Smooth muscle cell (in vitro differentiated cells): ENCODE measurements around the gene ELL. TPM values are rescaled to one million over a fixed set of nuclear protein-coding genes. Genes with fewer than 3 reads are reported as not detected.

Experiments
- DNase-seq: peaks from one replicate; lab custom pipeline; 2025; ENCODE audit not compliant: unreplicated experiment; lab: John Stamatoyannopoulos, UW
- H2AFZ ChIP-seq: fragments of 200-600 bp; sonication (generic); 2 replicates; pipeline ENCODE4 v1.6.0; 2016; ENCODE audit warnings: antibody characterized with exemption, low read depth, mild to moderate bottlenecking
- H3F3A ChIP-seq: fragments of 200-600 bp; sonication (generic); 2 replicates; pipeline ENCODE4 v1.6.0; 2017; ENCODE audit warnings: antibody characterized with exemption, low read depth
- H3K27ac ChIP-seq: fragments of 200-600 bp; sonication (generic); 2 replicates; pipeline ENCODE4 v1.5.1; 2016; ENCODE audit warnings: low read depth, mild to moderate bottlenecking
- H3K27me3 ChIP-seq: fragments of 200-600 bp; sonication (generic); 2 replicates; pipeline ENCODE4 v1.6.1; 2016; ENCODE audit warnings: low read depth, mild to moderate bottlenecking
- H3K36me3 ChIP-seq: fragments of 200-600 bp; sonication (generic); 2 replicates; pipeline ENCODE4 v1.5.1; 2016; ENCODE audit warnings: low read depth
- H3K4me1 ChIP-seq: fragments of 200-600 bp; sonication (generic); 2 replicates; pipeline ENCODE4 v1.5.1; 2016; ENCODE audit warnings: low read depth
- H3K4me2 ChIP-seq: fragments of 200-600 bp; sonication (generic); 2 replicates; pipeline ENCODE4 v1.6.0; 2016; ENCODE audit warnings: mild to moderate bottlenecking
- H3K4me3 ChIP-seq: fragments of 200-600 bp; sonication (generic); 2 replicates; pipeline ENCODE4 v1.5.1; 2016; ENCODE audit warnings: mild to moderate bottlenecking
- H3K79me2 ChIP-seq: fragments of 200-600 bp; sonication (generic); 2 replicates; pipeline ENCODE4 v1.6.0; 2016; ENCODE audit warnings: low read depth, mild to moderate bottlenecking
- H3K9ac ChIP-seq: fragments of 200-600 bp; sonication (generic); 2 replicates; pipeline ENCODE4 v1.6.0; 2016; ENCODE audit warnings: low read depth
- H3K9me3 ChIP-seq: fragments of 200-600 bp; sonication (generic); replicated peaks from 2 replicates; pipeline ENCODE4 v1.5.1; 2016; ENCODE audit warnings: low read depth
- H4K20me1 ChIP-seq: fragments of 200-600 bp; sonication (generic); 2 replicates; pipeline ENCODE4 v1.6.0; 2016; ENCODE audit warnings: low read depth
- CTCF ChIP-seq: fragments of 200-600 bp; sonication (generic); IDR thresholded peaks from 2 replicates; pipeline ENCODE4 v1.5.1; 2017; ENCODE audit warnings: borderline replicate concordance, mild to moderate bottlenecking, antibody characterized with exemption; ENCODE audit not compliant: insufficient read depth, poor library complexity, severe bottlenecking
- WGBS: methylation state at CpG from one replicate; pipeline ENCODE4 v1.1.7; 2016; ENCODE audit warnings: low lambda C conversion rate; 5-methylcytosine and 5-hydroxymethylcytosine counted together
- polyA plus RNA-seq: library from polyadenylated mRNA; unstranded; fragments of >200 nt; fragmentation: Nextera tagmentation; extraction: Ambion mirVana; gene quantifications from 2 replicates; pipeline ENCODE4 v1.2.1, GENCODE V29; 2016
- total RNA-seq: library from RNA; depleted of rRNA; stranded (reverse); fragments of >200 nt; gene quantifications from 2 replicates; pipeline ENCODE4 v1.2.3, GENCODE V29; 2014

Gene ELL
- total and polyA plus RNA-seq, 2 experiments from 2014 or later = 12.8 to 15.2 TPM

GRCh38 chr19:18465964-18466339, 55.9 kb downstream of the ELL start:
- Histone ChIP-seq H3K4me3 (no peak overlapping the region), H3K4me1 (no peaks in the 10 kb centered on the region), H3K27ac (no peak overlapping the region), H2AFZ (no peak overlapping the region), H3K79me2 (peaks cover 6% of the 10 kb centered on the region), H3K27me3 (no peaks in the 10 kb centered on the region), H3K4me2 (no peak overlapping the region), H4K20me1 (peaks cover 97% of the 10 kb centered on the region), H3F3A (peaks cover 5% of the 10 kb centered on the region), H3K9ac (no peak overlapping the region), H3K9me3 (no peaks in the 10 kb centered on the region), H3K36me3 (no peaks in the 10 kb centered on the region)
- no peak for TF ChIP-seq CTCF
- WGBS = 99% methylated on average over 6 of the region's 6 CpGs
- no peak for DNase-seq

DNA sequence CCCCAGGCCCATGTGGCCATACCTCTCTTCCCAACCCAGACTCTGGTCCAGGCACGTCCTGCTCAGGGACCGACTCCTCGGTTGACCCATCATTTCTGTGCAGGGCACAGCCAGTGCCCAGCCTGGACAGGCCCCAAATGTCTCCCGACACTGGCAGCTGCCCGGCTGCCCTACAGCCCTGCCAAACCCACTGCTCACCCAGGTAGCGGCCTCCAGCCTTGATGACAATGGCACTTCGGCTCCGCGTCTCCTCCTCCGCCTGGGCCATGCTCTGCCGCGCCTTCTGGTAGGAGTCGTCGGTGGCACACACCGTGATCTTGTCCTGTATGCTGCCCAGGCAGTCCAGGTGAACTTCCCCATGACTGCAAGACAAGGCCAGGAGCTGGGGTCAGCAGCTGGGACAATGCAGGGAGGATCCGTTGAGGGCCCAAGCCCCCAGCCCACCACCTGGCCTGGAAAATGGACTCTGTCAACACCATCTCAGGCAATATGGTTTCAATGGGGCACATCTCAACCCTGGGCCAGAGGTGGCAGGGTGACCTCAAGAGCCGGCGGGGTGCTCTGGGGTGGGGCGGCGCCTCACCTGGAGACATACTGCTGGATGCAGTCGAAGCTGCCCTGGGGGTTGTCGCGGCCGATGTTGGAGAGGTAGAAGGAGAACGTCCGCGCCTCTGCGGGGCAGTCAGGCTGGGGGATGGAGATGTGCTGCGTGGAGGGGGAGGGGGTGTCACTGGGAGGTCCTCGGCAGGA, 56.5 kb downstream of the ELL start:
- no peaks in the 10 kb centered on the region for H3K27me3 ChIP-seq
- peaks cover 6% of the 10 kb centered on the region for H3K79me2 ChIP-seq
- H3K4me3 ChIP-seq = no peak overlapping the region
- no peaks in the 10 kb centered on the region for H3F3A ChIP-seq
- H3K9me3 ChIP-seq = no peaks in the 10 kb centered on the region
- no peak for TF ChIP-seq CTCF
- H3K36me3 ChIP-seq = no peaks in the 10 kb centered on the region
- H3K27ac ChIP-seq = no peak overlapping the region
- DNase-seq = no peak
- H4K20me1 ChIP-seq = peaks cover 97% of the 10 kb centered on the region
- no peak overlapping the region for H3K4me2 ChIP-seq
- H2AFZ ChIP-seq = no peak overlapping the region
- no peaks in the 10 kb centered on the region for H3K4me1 ChIP-seq
- H3K9ac ChIP-seq = no peak overlapping the region
- WGBS = 98% methylated on average over 27 of the region's 30 CpGs

DNA sequence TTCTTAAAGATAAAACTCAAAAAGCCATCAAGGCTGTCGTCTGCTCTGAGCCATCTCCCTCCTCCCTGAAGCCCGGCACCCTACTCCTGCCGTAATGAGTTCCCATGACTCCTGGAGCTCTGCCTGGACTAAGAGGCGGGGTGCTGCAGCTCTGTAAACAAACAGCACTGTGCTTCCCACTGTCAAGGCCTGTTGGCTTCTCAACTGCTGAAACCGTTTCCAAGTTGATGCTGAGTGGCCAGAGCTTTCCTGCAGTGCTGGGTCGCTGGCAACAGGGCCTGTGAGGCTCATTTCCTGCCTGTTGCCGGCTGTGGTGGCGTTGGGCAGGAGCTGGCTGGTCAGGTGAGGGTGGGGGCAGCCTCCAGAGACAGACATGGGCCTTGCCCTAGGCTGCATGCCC, 57.2 kb downstream of the ELL start:
- no peak for DNase-seq
- no peak overlapping the region for H3K4me2 ChIP-seq
- no peaks in the 10 kb centered on the region for H3K9me3 ChIP-seq
- no peak overlapping the region for H3K4me3 ChIP-seq
- peaks cover 97% of the 10 kb centered on the region for H4K20me1 ChIP-seq
- 78% methylated on average over 8 of the region's 8 CpGs for WGBS
- TF ChIP-seq CTCF = no peak
- no peak overlapping the region for H3K9ac ChIP-seq
- H2AFZ ChIP-seq = no peak overlapping the region
- H3F3A ChIP-seq = no peaks in the 10 kb centered on the region
- H3K36me3 ChIP-seq = no peaks in the 10 kb centered on the region
- no peak overlapping the region for H3K27ac ChIP-seq
- H3K27me3 ChIP-seq = no peaks in the 10 kb centered on the region
- H3K79me2 ChIP-seq = peaks cover 6% of the 10 kb centered on the region
- H3K4me1 ChIP-seq = no peaks in the 10 kb centered on the region

GRCh38 chr19:18461471-18461870, 60.4 kb downstream of the ELL start:
- no peaks in the 10 kb centered on the region for H3K4me1 ChIP-seq
- H3K9ac ChIP-seq = no peak overlapping the region
- TF ChIP-seq CTCF = no peak
- no peak overlapping the region for H2AFZ ChIP-seq
- H3K79me2 ChIP-seq = no peaks in the 10 kb centered on the region
- H4K20me1 ChIP-seq = peaks cover 94% of the 10 kb centered on the region
- H3K36me3 ChIP-seq = no peaks in the 10 kb centered on the region
- no peaks in the 10 kb centered on the region for H3F3A ChIP-seq
- H3K27me3 ChIP-seq = no peaks in the 10 kb centered on the region
- H3K9me3 ChIP-seq = no peaks in the 10 kb centered on the region
- DNase-seq = no peak
- no peak overlapping the region for H3K4me2 ChIP-seq
- H3K27ac ChIP-seq = no peak overlapping the region
- WGBS = 97% methylated on average over 22 of the region's 22 CpGs
- H3K4me3 ChIP-seq = no peak overlapping the region
